OCI-LY7 (cell line): ENCODE measurements around the gene FAM222A. TPM values are rescaled to one million over a fixed set of nuclear protein-coding genes. Genes with fewer than 3 reads are reported as not detected.
A peak's percentile ranks its signal among the peaks of the same experiment; 100 is the strongest.

Experiments used
- BruUV-seq: library from RNA; stranded (reverse); fragments of 400-500 nt; replicated peaks from 2 replicates; lab custom pipeline; 2021; lab: Mats Ljungman, UMichigan
- CTCF ChIA-PET: fragments of 300-600 bp; sonication (Branson Sonifier 250); formaldehyde crosslinking; loops from one replicate; lab custom pipeline; 2022; ENCODE audit warnings: antibody characterized with exemption; ENCODE audit not compliant: unreplicated experiment; lab: Charles Lee
- POLR2A ChIA-PET: fragments of 300-600 bp; sonication (Branson Sonifier 250); formaldehyde crosslinking; loops from one replicate; lab custom pipeline; 2022; ENCODE audit warnings: antibody characterized with exemption; lab: Charles Lee
- DNase-seq: peaks from one replicate; pipeline ENCODE4 v3.0.0-alpha.2; 2015; ENCODE audit warnings: low spot score
- H2AFZ ChIP-seq: fragments of 200-600 bp; sonication (generic), shearing (Covaris generic); 2 replicates; pipeline ENCODE4 v1.6.1; 2014; ENCODE audit warnings: mild to moderate bottlenecking, antibody characterized with exemption, low read length, moderate library complexity
- H3K27ac ChIP-seq: fragments of 200-600 bp; sonication (generic); 2 replicates; pipeline ENCODE4 v1.5.1; 2014; ENCODE audit warnings: mixed run types, low read depth, mild to moderate bottlenecking, moderate library complexity, low read length, inconsistent platforms; ENCODE audit not compliant: poor library complexity, severe bottlenecking
- H3K36me3 ChIP-seq: fragments of 200-600 bp; sonication (generic); 2 replicates; pipeline ENCODE4 v1.6.1; 2014; ENCODE audit warnings: mild to moderate bottlenecking, antibody characterized with exemption, low read length, moderate library complexity, mixed read lengths; ENCODE audit not compliant: insufficient read depth
- H3K4me1 ChIP-seq: fragments of 200-600 bp; sonication (generic); 2 replicates; pipeline ENCODE4 v1.5.1; 2014; ENCODE audit warnings: mild to moderate bottlenecking, low read length; ENCODE audit not compliant: insufficient read depth, poor library complexity, severe bottlenecking
- H3K4me2 ChIP-seq: fragments of 200-600 bp; sonication (generic); 2 replicates; pipeline ENCODE4 v1.6.1; 2014; ENCODE audit warnings: mild to moderate bottlenecking, low read length
- H3K4me3 ChIP-seq: fragments of 200-600 bp; sonication (generic); 2 replicates; pipeline ENCODE4 v1.5.1; 2014; ENCODE audit warnings: mild to moderate bottlenecking, low read depth, low read length; ENCODE audit not compliant: poor library complexity, severe bottlenecking
- H3K79me2 ChIP-seq: fragments of 200-600 bp; sonication (generic); 2 replicates; pipeline ENCODE4 v1.6.1; 2016; ENCODE audit warnings: low read depth, mild to moderate bottlenecking, low read length, moderate library complexity, mixed read lengths; ENCODE audit not compliant: insufficient read depth
- H3K9me2 ChIP-seq: fragments of 200-600 bp; sonication (generic); 2 replicates; pipeline ENCODE4 v1.6.1; 2016; ENCODE audit warnings: mild to moderate bottlenecking, low read length, mixed read lengths; ENCODE audit not compliant: insufficient read depth
- H3K9me3 ChIP-seq: fragments of 200-600 bp; sonication (generic); 2 replicates; pipeline ENCODE4 v1.6.1; 2014; ENCODE audit warnings: mild to moderate bottlenecking, mixed run types, low read length, mixed read lengths
- H4K20me1 ChIP-seq: fragments of 200-600 bp; sonication (generic); 2 replicates; pipeline ENCODE4 v1.6.1; 2014; ENCODE audit warnings: mild to moderate bottlenecking, antibody characterized with exemption, low read length, moderate library complexity, mixed read lengths; ENCODE audit not compliant: insufficient read depth
- EZH2phosphoT487 ChIP-seq: fragments of 200-600 bp; sonication (generic); IDR thresholded peaks from 2 replicates; pipeline ENCODE4 v1.6.1; 2018; ENCODE audit warnings: low read depth, borderline replicate concordance, mild to moderate bottlenecking, mixed run types, antibody characterized with exemption, low read length, moderate library complexity, mixed read lengths
- intact Hi-C: fragments of 100-400 bp; cut with micrococcal nuclease; formaldehyde crosslinking; loops from one replicate; pipeline ENCODE4 v1.10.0; 2022; ENCODE audit not compliant: unreplicated experiment
- total RNA-seq, 2 experiments: library from RNA; depleted of rRNA in 1 of 2; stranded (reverse); fragments of >200 nt in 1 of 2; shearing (Covaris generic) in 1 of 2; gene quantifications; 2 replicates each; pipeline ENCODE4 v1.2.3, GENCODE V29; 2014 to 2022
- TF ChIP-seq, protein P1 (sequence below): fragments of 200-600 bp; sonication (generic); conservative IDR thresholded peaks from 2 replicates; pipeline ENCODE4 v1.5.1; 2014; ENCODE audit warnings: mild to moderate bottlenecking, antibody characterized with exemption, low read length, moderate library complexity, mixed read lengths

The FAM222A gene
- total RNA-seq, 2 experiments from 2014 or later = 0.98 to 1.8 TPM

DNA sequence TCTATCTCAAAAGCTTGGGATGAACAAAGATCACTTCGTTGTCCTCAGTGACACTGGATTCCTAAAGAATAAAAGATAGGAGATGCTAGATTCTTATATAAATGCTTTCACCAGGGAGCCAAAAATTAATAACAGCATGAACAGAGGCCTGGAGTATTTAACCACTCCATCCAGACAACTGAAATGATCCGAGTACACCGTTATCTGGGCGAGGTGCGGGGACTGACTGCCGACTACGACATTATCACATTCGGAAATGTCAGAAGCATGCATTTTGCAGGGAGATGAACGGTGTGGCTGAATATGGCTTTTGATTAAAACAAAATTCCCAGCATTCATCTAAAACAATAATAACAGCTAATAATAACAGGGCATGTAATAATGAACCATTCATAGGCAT is 63.0 kb downstream of the FAM222A start:
- H3K4me2 ChIP-seq = peak overlapping the region; percentile 70
- no peak for TF ChIP-seq EZH2phosphoT487
- TF ChIP-seq, protein P1, sequence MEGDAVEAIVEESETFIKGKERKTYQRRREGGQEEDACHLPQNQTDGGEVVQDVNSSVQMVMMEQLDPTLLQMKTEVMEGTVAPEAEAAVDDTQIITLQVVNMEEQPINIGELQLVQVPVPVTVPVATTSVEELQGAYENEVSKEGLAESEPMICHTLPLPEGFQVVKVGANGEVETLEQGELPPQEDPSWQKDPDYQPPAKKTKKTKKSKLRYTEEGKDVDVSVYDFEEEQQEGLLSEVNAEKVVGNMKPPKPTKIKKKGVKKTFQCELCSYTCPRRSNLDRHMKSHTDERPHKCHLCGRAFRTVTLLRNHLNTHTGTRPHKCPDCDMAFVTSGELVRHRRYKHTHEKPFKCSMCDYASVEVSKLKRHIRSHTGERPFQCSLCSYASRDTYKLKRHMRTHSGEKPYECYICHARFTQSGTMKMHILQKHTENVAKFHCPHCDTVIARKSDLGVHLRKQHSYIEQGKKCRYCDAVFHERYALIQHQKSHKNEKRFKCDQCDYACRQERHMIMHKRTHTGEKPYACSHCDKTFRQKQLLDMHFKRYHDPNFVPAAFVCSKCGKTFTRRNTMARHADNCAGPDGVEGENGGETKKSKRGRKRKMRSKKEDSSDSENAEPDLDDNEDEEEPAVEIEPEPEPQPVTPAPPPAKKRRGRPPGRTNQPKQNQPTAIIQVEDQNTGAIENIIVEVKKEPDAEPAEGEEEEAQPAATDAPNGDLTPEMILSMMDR = no peak
- peaks cover 10% of the 10 kb centered on the region for H3K4me1 ChIP-seq
- BruUV-seq = no TSS peak
- H3K9me3 ChIP-seq = no peaks in the 10 kb centered on the region; the same call in 1 of the 2 replicates
- DNase-seq = no peak
- H2AFZ ChIP-seq = no peak overlapping the region; the same call in 1 of the 2 replicates
- no peak overlapping the region for H3K27ac ChIP-seq
- POLR2A ChIA-PET = interaction anchor here (0.8 kb wide), 1 partner anchor 963 kb away, joined by 3 read pairs; no protein-coding TSS in a partner anchor
- no peaks in the 10 kb centered on the region for H4K20me1 ChIP-seq
- H3K36me3 ChIP-seq = no peaks in the 10 kb centered on the region; the same call in 1 of the 2 replicates
- intact Hi-C loops = no loop called here
- CTCF ChIA-PET = no interaction called here
- no peaks in the 10 kb centered on the region for H3K79me2 ChIP-seq
- H3K9me2 ChIP-seq = no peaks in the 10 kb centered on the region
- H3K4me3 ChIP-seq = peak overlapping the region; percentile 63

DNA sequence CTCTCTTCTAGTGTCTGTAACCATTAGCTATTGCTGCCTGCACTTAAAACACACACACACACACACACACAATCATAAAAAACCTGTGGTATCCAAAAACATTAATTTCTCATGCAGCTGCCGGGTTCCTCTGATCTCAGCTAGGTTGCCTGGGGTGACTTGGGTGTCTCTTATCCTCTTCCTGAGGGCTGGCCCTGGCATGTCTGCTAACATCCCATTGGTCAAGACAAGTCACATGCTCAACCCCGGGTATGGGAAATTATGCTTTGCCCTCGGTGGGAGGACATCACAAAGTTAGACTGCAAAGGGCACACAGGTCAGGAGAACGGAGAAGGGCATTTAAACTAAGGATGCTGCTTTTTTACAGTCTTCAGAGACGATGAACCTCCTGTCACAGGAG is 63.9 kb downstream of the FAM222A start:
- H4K20me1 ChIP-seq = no peaks in the 10 kb centered on the region
- H3K36me3 ChIP-seq = no peaks in the 10 kb centered on the region; the same call in 1 of the 2 replicates
- CTCF ChIA-PET = interaction anchor here (0.5 to 1.0 kb wide), 3 partner anchors 57 to 68 kb away, joined by 3 read pairs; no protein-coding TSS in a partner anchor
- BruUV-seq = no TSS peak
- H3K9me3 ChIP-seq = no peaks in the 10 kb centered on the region; the same call in 1 of the 2 replicates
- H3K4me3 ChIP-seq = peak overlapping the region; percentile 63
- peak; percentile 91 for DNase-seq
- peak overlapping the region; percentile 70 for H3K4me2 ChIP-seq
- intact Hi-C loops = no loop called here
- H3K9me2 ChIP-seq = no peaks in the 10 kb centered on the region
- H3K27ac ChIP-seq = no peak overlapping the region
- H2AFZ ChIP-seq = peak overlapping the region; percentile 97
- TF ChIP-seq EZH2phosphoT487 = no peak
- TF ChIP-seq, protein P1 = no peak
- H3K4me1 ChIP-seq = peaks cover 10% of the 10 kb centered on the region
- POLR2A ChIA-PET = interaction anchor here (0.6 to 0.8 kb wide), 2 partner anchors 111 to 962 kb away, joined by 3 to 4 read pairs; no protein-coding TSS in a partner anchor
- H3K79me2 ChIP-seq = no peaks in the 10 kb centered on the region

DNA sequence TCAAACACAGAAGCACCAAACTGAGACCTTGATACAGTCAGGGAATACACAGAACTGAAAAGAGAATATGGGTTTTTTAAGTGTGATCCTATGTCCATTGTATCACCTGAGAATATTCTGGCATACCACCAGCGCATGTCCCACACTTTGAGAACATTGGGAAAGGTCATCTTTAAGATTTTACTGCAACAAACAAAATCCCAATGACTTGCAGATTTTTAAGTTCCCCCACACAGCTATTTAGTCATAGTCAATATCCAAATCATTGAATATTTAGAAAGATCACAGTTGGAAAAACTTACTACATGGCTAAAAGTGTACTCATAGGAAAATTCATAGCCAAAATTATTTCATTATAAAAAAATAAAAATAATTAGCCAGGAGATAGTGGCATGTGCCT is 65.1 kb downstream of the FAM222A start:
- TF ChIP-seq EZH2phosphoT487 = no peak
- TF ChIP-seq, protein P1 = no peak
- no peak for DNase-seq
- no peak overlapping the region; the same call in 1 of the 2 replicates for H2AFZ ChIP-seq
- H3K9me3 ChIP-seq = no peaks in the 10 kb centered on the region; the same call in 1 of the 2 replicates
- no peaks in the 10 kb centered on the region for H4K20me1 ChIP-seq
- ChIA-PET POLR2A (interaction anchor here (0.6 kb wide), 1 partner anchor 848 kb away, joined by 3 read pairs; no protein-coding TSS in a partner anchor), CTCF (no interaction called here)
- no TSS peak for BruUV-seq
- no peak overlapping the region for H3K4me2 ChIP-seq
- H3K9me2 ChIP-seq = no peaks in the 10 kb centered on the region
- intact Hi-C loops = no loop called here
- H3K27ac ChIP-seq = no peak overlapping the region
- H3K36me3 ChIP-seq = no peaks in the 10 kb centered on the region; the same call in 1 of the 2 replicates
- no peak overlapping the region for H3K4me3 ChIP-seq
- peaks cover 10% of the 10 kb centered on the region for H3K4me1 ChIP-seq
- H3K79me2 ChIP-seq = no peaks in the 10 kb centered on the region
